WTC11 (cell line): ENCODE measurements around the gene VKORC1. TPM values are rescaled to one million over a fixed set of nuclear protein-coding genes. Genes with fewer than 3 reads are reported as not detected.

Experiments
- ATAC-seq: fragments of 200-7000 bp; cut with Tn5 transposase; 2 replicates; pipeline ENCODE4 v1.10.0; 2021; ENCODE audit warnings: mild to moderate bottlenecking, moderate library complexity
- CTCF ChIA-PET: fragments of 300-600 bp; sonication (Branson Sonifier 250); formaldehyde crosslinking; loops from one replicate; lab custom pipeline; 2021; ENCODE audit warnings: antibody characterized with exemption; lab: Charles Lee
- POLR2A ChIA-PET: fragments of 350-600 bp; sonication (Branson Sonifier 250); formaldehyde crosslinking; loops from one replicate; lab custom pipeline; 2021; ENCODE audit warnings: antibody characterized with exemption; lab: Charles Lee
- DNase-seq: peaks from one replicate; pipeline ENCODE4 v3.0.0; 2021; ENCODE audit warnings: low spot score
- H3K27ac Mint-ChIP-seq: 2 replicates; pipeline ENCODE4 v1.8.0; 2021; ENCODE audit warnings: mixed read lengths
- H3K27me3 Mint-ChIP-seq: 2 replicates; pipeline ENCODE4 v1.8.0; 2021; ENCODE audit warnings: low read depth, mild to moderate bottlenecking, moderate library complexity, mixed read lengths
- H3K36me3 Mint-ChIP-seq: 2 replicates; pipeline ENCODE4 v1.8.0; 2021; ENCODE audit warnings: mixed read lengths
- H3K4me1 Mint-ChIP-seq: 2 replicates; pipeline ENCODE4 v1.8.0; 2022; ENCODE audit warnings: mixed read lengths
- H3K4me3 Mint-ChIP-seq: 2 replicates; pipeline ENCODE4 v1.8.0; 2021; ENCODE audit warnings: mild to moderate bottlenecking, moderate library complexity, mixed read lengths
- H3K9me3 Mint-ChIP-seq: 2 replicates; pipeline ENCODE4 v1.8.0; 2021; ENCODE audit warnings: mixed read lengths
- AFF4 ChIP-seq: sonication (generic); formaldehyde crosslinking; IDR thresholded peaks from 2 replicates; pipeline ENCODE4 v1.8.1; 2023; ENCODE audit warnings: mild to moderate bottlenecking, missing genetic modification reagents, borderline replicate concordance
- CREB1 ChIP-seq: sonication (generic); formaldehyde crosslinking; IDR thresholded peaks from 2 replicates; pipeline ENCODE4 v1.8.0; 2023; ENCODE audit warnings: mild to moderate bottlenecking, missing genetic modification reagents
- ETV6 ChIP-seq: sonication (generic); formaldehyde crosslinking; IDR thresholded peaks from 2 replicates; pipeline ENCODE4 v1.8.1; 2022; ENCODE audit warnings: mild to moderate bottlenecking, missing genetic modification reagents
- MAX ChIP-seq: sonication (generic); formaldehyde crosslinking; IDR thresholded peaks from 2 replicates; pipeline ENCODE4 v1.8.0; 2022; ENCODE audit warnings: mild to moderate bottlenecking, missing genetic modification reagents
- MXD4 ChIP-seq: fragments of 250-450 bp; sonication (Bioruptor Pico); IDR thresholded peaks from 2 replicates; pipeline ENCODE4 v1.8.0; 2021; ENCODE audit warnings: mild to moderate bottlenecking, moderate library complexity, borderline replicate concordance
- NR1H2 ChIP-seq: sonication (generic); formaldehyde crosslinking; IDR thresholded peaks from 2 replicates; pipeline ENCODE4 v1.9.0; 2021; ENCODE audit warnings: mild to moderate bottlenecking, moderate library complexity, missing genetic modification reagents
- PREB ChIP-seq: sonication (generic); formaldehyde crosslinking; IDR thresholded peaks from 2 replicates; pipeline ENCODE4 v1.8.1; 2022; ENCODE audit warnings: mild to moderate bottlenecking, missing genetic modification reagents, moderate library complexity, borderline replicate concordance
- RELA ChIP-seq: sonication (generic); formaldehyde crosslinking; IDR thresholded peaks from 2 replicates; pipeline ENCODE4 v1.8.1; 2022; ENCODE audit warnings: missing genetic modification reagents, mild to moderate bottlenecking, borderline replicate concordance
- SMAD3 ChIP-seq: sonication (generic); formaldehyde crosslinking; IDR thresholded peaks from 2 replicates; pipeline ENCODE4 v1.8.0; 2022; ENCODE audit warnings: missing genetic modification reagents, mild to moderate bottlenecking, borderline replicate concordance
- TEAD4 ChIP-seq: sonication (generic); formaldehyde crosslinking; IDR thresholded peaks from 2 replicates; pipeline ENCODE4 v1.8.0; 2022; ENCODE audit warnings: mild to moderate bottlenecking, missing genetic modification reagents
- ZNF121 ChIP-seq: sonication (generic); formaldehyde crosslinking; IDR thresholded peaks from 2 replicates; pipeline ENCODE4 v1.8.0; 2023; ENCODE audit warnings: missing genetic modification reagents
- ZNF138 ChIP-seq: sonication (generic); formaldehyde crosslinking; conservative IDR thresholded peaks from 2 replicates; pipeline ENCODE4 v1.8.1; 2022; ENCODE audit warnings: mild to moderate bottlenecking, moderate library complexity, missing genetic modification reagents
- ZNF263 ChIP-seq: sonication (generic); formaldehyde crosslinking; IDR thresholded peaks from 2 replicates; pipeline ENCODE4 v1.8.1; 2022; ENCODE audit warnings: low read depth, mild to moderate bottlenecking, moderate library complexity, missing genetic modification reagents
- ZNF281 ChIP-seq: sonication (generic); formaldehyde crosslinking; IDR thresholded peaks from 2 replicates; pipeline ENCODE4 v1.8.0; 2023; ENCODE audit warnings: mild to moderate bottlenecking, missing genetic modification reagents
- total RNA-seq: library from RNA; stranded (reverse); gene quantifications from 3 replicates; pipeline ENCODE4 v1.2.3, GENCODE V29; 2021
- TF ChIP-seq, protein P1 (sequence below): sonication (generic); formaldehyde crosslinking; IDR thresholded peaks from 2 replicates; pipeline ENCODE4 v1.8.1; 2022; ENCODE audit warnings: low read depth, missing genetic modification reagents, borderline replicate concordance

Gene VKORC1
- total RNA-seq, 1 experiment from 2014 or later, result 85.7 TPM

DNA sequence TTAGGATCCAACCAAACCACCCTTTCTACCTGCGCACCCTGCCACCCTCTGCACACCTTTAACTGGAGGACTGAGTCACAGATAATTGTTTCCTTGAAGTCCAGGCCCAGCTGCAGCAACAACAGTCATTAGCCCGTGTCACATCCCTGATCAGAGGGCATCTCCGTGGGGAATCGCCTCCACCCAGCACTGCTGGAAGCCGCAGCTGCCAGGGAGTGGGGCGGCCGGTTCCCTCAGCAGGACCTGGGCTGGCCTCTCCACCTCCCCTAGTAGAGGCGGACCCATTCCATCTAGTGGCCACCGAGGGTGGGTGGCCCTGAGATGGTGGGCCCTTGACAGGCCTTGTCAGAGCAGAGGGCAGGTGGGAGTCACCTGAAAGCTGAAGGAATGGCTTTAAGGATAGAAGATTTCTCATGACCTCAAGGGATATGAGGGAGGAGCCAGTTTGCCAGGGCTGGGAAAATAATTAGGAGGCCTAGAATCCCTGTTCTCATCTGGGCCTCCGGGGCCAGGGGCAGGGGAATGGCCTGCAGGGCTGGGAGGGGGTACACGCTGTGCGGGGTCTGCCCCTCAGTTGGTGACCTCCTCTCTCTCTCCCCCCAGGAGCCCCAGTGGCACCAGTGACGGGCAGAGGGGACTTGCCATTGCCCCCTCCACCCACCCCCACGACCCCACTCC, 12.1 kb downstream of the VKORC1 start:
- CTCF ChIA-PET, result interaction anchor here (1.0 kb wide), 1 partner anchor 35 kb away, joined by 3 read pairs; the partner anchor contains the start of gene KAT8
- ATAC-seq, result no peak
- Mint-ChIP-seq H3K27ac (peak overlapping the region; percentile 74), H3K36me3 (peaks cover 29% of the 10 kb centered on the region), H3K4me1 (no peaks in the 10 kb centered on the region), H3K27me3 (no peaks in the 10 kb centered on the region), H3K4me3 (no peak overlapping the region), H3K9me3 (no peaks in the 10 kb centered on the region)
- POLR2A ChIA-PET, result no interaction called here
- no peak for DNase-seq
- TF ChIP-seq ZNF263 (no peak), AFF4 (no peak), PREB (no peak), ZNF281 (CRISPR knock-in tag) (no peak), TEAD4 (no peak), ETV6 (no peak), MAX (CRISPR knock-in tag) (no peak), MXD4 (CRISPR knock-in tag) (no peak), RELA (no peak), NR1H2 (CRISPR knock-in tag) (no peak), CREB1 (no peak), ZNF121 (CRISPR knock-in tag) (no peak), SMAD3 (CRISPR knock-in tag) (no peak), ZNF138 (CRISPR knock-in tag) (no peak)
- TF ChIP-seq, protein P1, sequence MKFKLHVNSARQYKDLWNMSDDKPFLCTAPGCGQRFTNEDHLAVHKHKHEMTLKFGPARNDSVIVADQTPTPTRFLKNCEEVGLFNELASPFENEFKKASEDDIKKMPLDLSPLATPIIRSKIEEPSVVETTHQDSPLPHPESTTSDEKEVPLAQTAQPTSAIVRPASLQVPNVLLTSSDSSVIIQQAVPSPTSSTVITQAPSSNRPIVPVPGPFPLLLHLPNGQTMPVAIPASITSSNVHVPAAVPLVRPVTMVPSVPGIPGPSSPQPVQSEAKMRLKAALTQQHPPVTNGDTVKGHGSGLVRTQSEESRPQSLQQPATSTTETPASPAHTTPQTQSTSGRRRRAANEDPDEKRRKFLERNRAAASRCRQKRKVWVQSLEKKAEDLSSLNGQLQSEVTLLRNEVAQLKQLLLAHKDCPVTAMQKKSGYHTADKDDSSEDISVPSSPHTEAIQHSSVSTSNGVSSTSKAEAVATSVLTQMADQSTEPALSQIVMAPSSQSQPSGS (CRISPR knock-in tag), result no peak
